Activated CD8-positive, alpha-beta T cell treated with anti-CD3 and anti-CD28 coated beads for 36 hours (primary cell): ENCODE data around the gene ZNF101. TPM values are rescaled to one million over a fixed set of nuclear protein-coding genes. Genes with fewer than 3 reads are reported as not detected.
A peak's percentile ranks its signal among the peaks of the same experiment; 100 is the strongest.

Experiments used
- ATAC-seq: fragments of 200-7000 bp; cut with Tn5 transposase; one replicate; pipeline ENCODE4 v1.10.0; 2021; ENCODE audit warnings: mild to moderate bottlenecking, moderate library complexity
- CTCF ChIA-PET: fragments of 350-600 bp; sonication (Branson Sonifier 250); formaldehyde crosslinking; loops from one replicate; lab custom pipeline; 2021; ENCODE audit warnings: antibody characterized with exemption; lab: Charles Lee
- POLR2A ChIA-PET: fragments of 350-600 bp; sonication (Branson Sonifier 250); formaldehyde crosslinking; loops from one replicate; lab custom pipeline; 2021; ENCODE audit warnings: antibody characterized with exemption; lab: Charles Lee
- DNase-seq: peaks from one replicate; pipeline ENCODE4 v3.0.0-alpha.2; 2020
- H3K27ac Mint-ChIP-seq: one replicate; pipeline ENCODE4 v1.8.0; 2021; ENCODE audit warnings: mild to moderate bottlenecking, mixed read lengths
- H3K27me3 Mint-ChIP-seq: one replicate; pipeline ENCODE4 v1.8.0; 2021; ENCODE audit warnings: mixed read lengths
- H3K36me3 Mint-ChIP-seq: one replicate; pipeline ENCODE4 v1.8.0; 2021; ENCODE audit warnings: low read depth, mixed read lengths
- H3K4me1 Mint-ChIP-seq: one replicate; pipeline ENCODE4 v1.8.0; 2021; ENCODE audit warnings: low read depth, mixed read lengths
- H3K4me3 Mint-ChIP-seq: one replicate; pipeline ENCODE4 v1.8.0; 2021; ENCODE audit warnings: mild to moderate bottlenecking, moderate library complexity, mixed read lengths
- H3K9me3 Mint-ChIP-seq: one replicate; pipeline ENCODE4 v1.8.0; 2021; ENCODE audit warnings: mixed read lengths
- CTCF ChIP-seq: fragments of 200-600 bp; IDR thresholded peaks from one replicate; pipeline ENCODE4 v1.8.0; 2022; ENCODE audit warnings: antibody characterized with exemption, mild to moderate bottlenecking
- intact Hi-C: fragments of 100-400 bp; cut with micrococcal nuclease; formaldehyde crosslinking; loops from one replicate; pipeline ENCODE4 v1.10.0; 2022
- total RNA-seq, 2 experiments: library from RNA; stranded (reverse); gene quantifications; one replicate each; pipeline ENCODE4 v1.2.3, GENCODE V29; 2021

Gene ZNF101
- total RNA-seq, 2 experiments from 2014 or later: 82.5 to 85.2 TPM

- DNase-seq: no peak
- Mint-ChIP-seq H3K27ac (no peak overlapping the region), H3K4me3 (no peak overlapping the region), H3K9me3 (no peaks in the 10 kb centered on the region), H3K4me1 (peaks cover 29% of the 10 kb centered on the region), H3K27me3 (no peaks in the 10 kb centered on the region), H3K36me3 (peaks cover 45% of the 10 kb centered on the region)
- ATAC-seq: no peak
- ChIA-PET CTCF (no interaction called here), POLR2A (interaction anchor here (2.1 kb wide), 1 partner anchor 33 kb away, joined by 12 read pairs; the partner anchor contains the start of gene ATP13A1)
- TF ChIP-seq CTCF: peak; percentile 0
- intact Hi-C loops: no loop called here
Measured at GRCh38 chr19:19630062-19630414, 38.6 kb upstream of the ZNF101 start.

DNA sequence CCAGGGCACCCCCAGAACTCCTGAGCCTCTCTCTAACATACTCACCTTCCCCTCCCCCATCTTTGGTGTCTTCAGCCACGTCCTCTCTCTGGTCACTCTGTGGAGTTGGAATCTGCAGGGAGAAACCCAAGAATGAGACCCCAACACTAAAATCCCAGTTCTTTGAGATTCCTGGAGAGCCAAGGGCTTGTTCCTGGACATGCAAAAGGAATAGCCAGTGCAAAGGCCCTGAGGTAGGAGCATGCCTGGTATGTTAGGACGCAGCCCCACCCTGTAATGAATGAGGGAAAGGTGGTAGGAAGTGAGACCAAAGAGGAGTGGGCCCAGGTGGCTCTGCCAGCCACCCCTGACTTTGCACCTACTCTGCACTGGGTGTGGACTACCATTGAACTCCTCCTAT, 38.2 kb upstream of the ZNF101 start:
- ATAC-seq (no peak), DNase-seq (peak; percentile 25)
- POLR2A ChIA-PET: no interaction called here
- Mint-ChIP-seq H3K36me3 (peaks cover 49% of the 10 kb centered on the region), H3K27me3 (no peaks in the 10 kb centered on the region), H3K27ac (no peak overlapping the region), H3K9me3 (no peaks in the 10 kb centered on the region), H3K4me1 (peaks cover 30% of the 10 kb centered on the region), H3K4me3 (no peak overlapping the region)
- intact Hi-C loops: no loop called here
- CTCF ChIA-PET: no interaction called here
- no peak for TF ChIP-seq CTCF

- ATAC-seq (no peak), DNase-seq (no peak)
- H3K27ac Mint-ChIP-seq: no peak overlapping the region
- no peak overlapping the region for H3K4me3 Mint-ChIP-seq
- ChIA-PET CTCF (interaction anchor here (1.1 to 1.2 kb wide), 2 partner anchors 12 to 99 kb away, joined by 4 read pairs; partner anchors contain the start of gene GMIP), POLR2A (interaction anchor here (1.0 kb wide), 1 partner anchor 12 kb away, joined by 3 read pairs; the partner anchor contains the start of gene GMIP)
- H3K27me3 Mint-ChIP-seq: no peaks in the 10 kb centered on the region
- no peaks in the 10 kb centered on the region for H3K9me3 Mint-ChIP-seq
- H3K4me1 Mint-ChIP-seq: peaks cover 24% of the 10 kb centered on the region
- intact Hi-C loops: no loop called here
- peaks cover 51% of the 10 kb centered on the region for H3K36me3 Mint-ChIP-seq
- TF ChIP-seq CTCF: no peak
Measured at GRCh38 chr19:19631346-19631745, 37.3 kb upstream of the ZNF101 start.

DNA sequence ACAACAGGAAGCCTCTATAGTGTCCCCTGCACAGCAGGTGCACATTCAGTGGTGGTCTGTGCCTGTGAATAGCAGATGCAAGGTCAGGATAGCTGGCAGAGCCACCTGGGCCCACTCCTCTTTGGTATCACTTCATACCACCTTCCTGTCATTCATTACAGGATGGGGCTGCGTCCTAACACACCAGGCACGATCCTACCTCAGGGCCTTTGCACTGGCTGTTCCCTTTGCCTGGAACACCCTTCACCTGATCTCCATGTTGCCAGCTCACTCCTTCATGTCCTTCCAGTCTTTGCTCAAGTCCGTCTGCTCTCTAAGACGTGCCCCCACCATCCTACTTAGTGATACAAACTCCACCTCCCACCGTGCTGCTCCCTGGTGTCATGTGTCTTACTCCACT, 36.0 kb upstream of the ZNF101 start:
- Mint-ChIP-seq H3K36me3 (peaks cover 47% of the 10 kb centered on the region), H3K27me3 (no peaks in the 10 kb centered on the region), H3K27ac (no peak overlapping the region), H3K4me3 (no peak overlapping the region), H3K9me3 (no peaks in the 10 kb centered on the region), H3K4me1 (peaks cover 13% of the 10 kb centered on the region)
- no peak for ATAC-seq
- TF ChIP-seq CTCF: no peak
- ChIA-PET POLR2A (interaction anchor here (1.0 kb wide), 1 partner anchor 21 kb away, joined by 3 read pairs; no protein-coding TSS in a partner anchor), CTCF (no interaction called here)
- DNase-seq: no peak
- intact Hi-C loops: no loop called here

GRCh38 chr19:19633711-19634515, 34.7 kb upstream of the ZNF101 start:
- Mint-ChIP-seq H3K27me3 (no peaks in the 10 kb centered on the region), H3K4me1 (peaks cover 10% of the 10 kb centered on the region), H3K9me3 (no peaks in the 10 kb centered on the region), H3K27ac (peak overlapping the region; percentile 43), H3K36me3 (peaks cover 48% of the 10 kb centered on the region), H3K4me3 (no peak overlapping the region)
- intact Hi-C loops: no loop called here
- CTCF ChIA-PET: interaction anchor here (0.7 to 0.9 kb wide), 3 partner anchors 21 to 102 kb away, joined by 3 to 5 read pairs (median 3); no protein-coding TSS in a partner anchor
- no peak for TF ChIP-seq CTCF
- POLR2A ChIA-PET: interaction anchor here (1.0 to 1.2 kb wide), 2 partner anchors 20 to 28 kb away, joined by 3 read pairs; no protein-coding TSS in a partner anchor
- ATAC-seq (no peak), DNase-seq (no peak)
